ENCODE data around the gene ST3GAL3. TPM values are rescaled to one million over a fixed set of nuclear protein-coding genes. Genes with fewer than 3 reads are reported as not detected.
A peak's percentile ranks its signal among the peaks of the same experiment; 100 is the strongest.

ST3GAL3 gene
- total and polyA plus RNA-seq, 2 donors (not counting 3 experiments of a cell fraction or from before 2014, with no cell fraction given) = 14.3 to 35.8 TPM

DNA sequence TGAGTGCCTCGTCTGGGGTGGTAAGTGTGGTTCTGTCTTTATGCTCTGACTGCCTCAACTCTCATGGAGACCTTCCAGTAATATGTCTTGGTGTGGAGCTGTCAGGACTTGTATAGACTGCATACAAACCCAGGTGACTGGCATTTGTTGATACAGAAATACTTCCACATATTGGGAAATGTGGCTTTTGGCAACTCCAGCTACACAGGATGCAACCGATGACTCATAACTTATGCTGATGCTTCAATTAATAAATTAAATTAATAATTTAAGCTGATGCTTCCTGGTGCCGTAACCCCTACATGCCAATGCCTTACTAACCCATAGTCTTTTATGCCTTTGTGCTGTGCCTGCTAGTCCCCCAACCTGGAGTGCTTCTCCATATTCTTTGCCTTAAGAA is 154.0 kb downstream of the ST3GAL3 start:
- no peak overlapping the region for H3K27ac ChIP-seq (ENCODE audit: insufficient read depth, low read depth, low read length)
- DNase-seq (ENCODE audit: low read depth, low spot score) (peak; percentile 69), FAIRE-seq (peak; percentile 57)
- peaks cover 2 to 3% of the 10 kb centered on the region in 2 experiments for H3K36me3 ChIP-seq (ENCODE audit: control insufficient read depth in 2 of 2, extremely low read depth in 1 of 2, insufficient read depth in 2 of 2, low read length in 2 of 2)
- H2AFZ ChIP-seq (ENCODE audit: low read depth, low read length) = no peak overlapping the region
- H3K9me1 ChIP-seq (replicated peaks; ENCODE audit: control insufficient read depth, extremely low read depth, insufficient read depth, low read length) = no peaks in the 10 kb centered on the region
- no peak for TF ChIP-seq MAX (IDR thresholded peaks at IDR 0.05; ENCODE audit: insufficient read depth, insufficient read length)
- peak; percentile 74 for TF ChIP-seq JUN (IDR thresholded peaks at IDR 0.05; ENCODE audit: borderline replicate concordance, insufficient read depth, insufficient read length, low read depth)
- TF ChIP-seq FOS (IDR thresholded peaks at IDR 0.05; ENCODE audit: borderline replicate concordance, insufficient read depth, low read length) = peak; percentile 69
- peak; percentile 26 for TF ChIP-seq POLR2AphosphoS5 (IDR thresholded peaks at IDR 0.05; ENCODE audit: insufficient read depth, low read depth, low read length)
- H3K27me3 ChIP-seq (ENCODE audit: control insufficient read depth in 2 of 2, insufficient read depth in 2 of 2, low read length in 2 of 2) = no peaks in the 10 kb centered on the region
- no peak overlapping the region for H3K9ac ChIP-seq (replicated peaks; ENCODE audit: extremely low read depth, insufficient read depth, low read length)
- no peaks in the 10 kb centered on the region for H3K79me2 ChIP-seq (ENCODE audit: control insufficient read depth, insufficient read depth, low read length)
- H3K4me1 ChIP-seq (ENCODE audit: control insufficient read depth, extremely low read depth, insufficient read depth, low read length) = peaks cover 8% of the 10 kb centered on the region
- H3K4me3 ChIP-seq (replicated peaks in 1 of 3; ENCODE audit: insufficient read depth in 1 of 3, low read depth in 1 of 3, low read length in 3 of 3) = no peak overlapping the region
- H4K20me1 ChIP-seq (replicated peaks; ENCODE audit: control insufficient read depth, extremely low read depth, insufficient read depth, low read length) = no peaks in the 10 kb centered on the region
- intact Hi-C loops (cut with micrococcal nuclease) (no loop called here), dilution Hi-C loops (cut with MboI; ENCODE audit: extremely low pct_ligation_motif_present, low sequenced_read_pairs) (no loop called here)
- ChIA-PET CTCF (interaction anchor here (1.3 to 2.7 kb wide), 3 partner anchors 8 to 98 kb away, joined by 4 to 18 read pairs (median 13); no protein-coding TSS in a partner anchor), POLR2A (no interaction called here)
- no TSS peak for BruUV-seq (replicated peaks)
- H3K9me3 ChIP-seq (replicated peaks; ENCODE audit: control insufficient read depth, insufficient read depth, low read length) = no peaks in the 10 kb centered on the region
- no peak overlapping the region for H3K4me2 ChIP-seq (ENCODE audit: insufficient read depth, low read length)

- Histone ChIP-seq H3K4me1 (ENCODE audit: control insufficient read depth, extremely low read depth, insufficient read depth, low read length) (peaks cover 8% of the 10 kb centered on the region), H3K9me3 (replicated peaks; ENCODE audit: control insufficient read depth, insufficient read depth, low read length) (no peaks in the 10 kb centered on the region), H4K20me1 (replicated peaks; ENCODE audit: control insufficient read depth, extremely low read depth, insufficient read depth, low read length) (no peaks in the 10 kb centered on the region), H3K36me3 (ENCODE audit: control insufficient read depth in 2 of 2, extremely low read depth in 1 of 2, insufficient read depth in 2 of 2, low read length in 2 of 2) (peaks cover 2 to 3% of the 10 kb centered on the region in 2 experiments), H3K9me1 (replicated peaks; ENCODE audit: control insufficient read depth, extremely low read depth, insufficient read depth, low read length) (no peaks in the 10 kb centered on the region), H3K4me3 (replicated peaks in 1 of 3; ENCODE audit: insufficient read depth in 1 of 3, low read depth in 1 of 3, low read length in 3 of 3) (no peak overlapping the region), H3K79me2 (ENCODE audit: control insufficient read depth, insufficient read depth, low read length) (no peaks in the 10 kb centered on the region), H3K9ac (replicated peaks; ENCODE audit: extremely low read depth, insufficient read depth, low read length) (no peak overlapping the region), H2AFZ (ENCODE audit: low read depth, low read length) (no peak overlapping the region), H3K27me3 (ENCODE audit: control insufficient read depth in 2 of 2, insufficient read depth in 2 of 2, low read length in 2 of 2) (no peaks in the 10 kb centered on the region), H3K4me2 (ENCODE audit: insufficient read depth, low read length) (no peak overlapping the region), H3K27ac (ENCODE audit: insufficient read depth, low read depth, low read length) (no peak overlapping the region)
- TF ChIP-seq JUN (IDR thresholded peaks at IDR 0.05; ENCODE audit: borderline replicate concordance, insufficient read depth, insufficient read length, low read depth) (no peak), FOS (IDR thresholded peaks at IDR 0.05; ENCODE audit: borderline replicate concordance, insufficient read depth, low read length) (no peak)
- ChIA-PET CTCF (interaction anchor here (1.1 to 2.7 kb wide), 5 partner anchors 9 to 99 kb away, joined by 3 to 18 read pairs (median 7); no protein-coding TSS in a partner anchor), POLR2A (no interaction called here)
- BruUV-seq (replicated peaks) = no TSS peak
- DNase-seq (ENCODE audit: low read depth, low spot score) (no peak), FAIRE-seq (no peak)
- intact Hi-C loops (cut with micrococcal nuclease) (no loop called here), dilution Hi-C loops (cut with MboI; ENCODE audit: extremely low pct_ligation_motif_present, low sequenced_read_pairs) (no loop called here)
These were observed 154.8 kb downstream of the ST3GAL3 start for GRCh38 chr1:43861988-43862735.
